HL-60/S4 treated with retinoic acid at 250 ng/mL for 4 days and 3 days (cell line): Measurements from ENCODE around the gene GAS2L2.

Source experiments
- in situ Hi-C: fragments of 300-500 bp; cut with MboI; formaldehyde crosslinking; loops from 2 replicates; pipeline ENCODE4 v1.7.0; 2022; ENCODE audit warnings: low sequenced_read_pairs

The GAS2L2 gene

DNA sequence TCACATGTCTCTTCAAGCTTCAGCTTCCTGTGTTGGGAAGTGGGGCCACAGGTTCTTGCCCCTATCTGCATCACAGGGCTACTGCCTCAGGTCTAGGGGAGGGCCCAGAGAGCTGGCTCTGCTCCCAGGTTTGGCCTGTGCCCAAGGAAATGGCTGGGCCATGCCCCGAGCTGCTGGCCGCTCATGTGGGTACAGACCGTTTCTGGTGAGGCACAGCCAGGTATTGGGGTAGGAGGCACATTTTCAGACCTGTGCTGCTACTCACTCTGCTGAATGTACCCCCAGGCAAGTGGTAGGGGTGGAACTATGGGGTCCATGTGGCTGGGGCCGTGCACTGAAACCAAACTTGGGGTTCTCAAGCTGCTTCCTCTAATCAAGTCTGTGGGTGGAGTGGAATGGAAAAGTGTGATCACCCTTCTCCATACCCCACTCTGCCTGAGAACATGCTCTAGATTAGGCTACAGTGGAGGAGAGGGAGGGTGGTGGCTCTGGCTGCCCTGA is 4.6 kb downstream of the GAS2L2 start:
- in situ Hi-C loops: loop anchor here (25.0 kb wide), 2 partner anchors 136 to 436 kb away; no protein-coding TSS in a partner anchor

DNA sequence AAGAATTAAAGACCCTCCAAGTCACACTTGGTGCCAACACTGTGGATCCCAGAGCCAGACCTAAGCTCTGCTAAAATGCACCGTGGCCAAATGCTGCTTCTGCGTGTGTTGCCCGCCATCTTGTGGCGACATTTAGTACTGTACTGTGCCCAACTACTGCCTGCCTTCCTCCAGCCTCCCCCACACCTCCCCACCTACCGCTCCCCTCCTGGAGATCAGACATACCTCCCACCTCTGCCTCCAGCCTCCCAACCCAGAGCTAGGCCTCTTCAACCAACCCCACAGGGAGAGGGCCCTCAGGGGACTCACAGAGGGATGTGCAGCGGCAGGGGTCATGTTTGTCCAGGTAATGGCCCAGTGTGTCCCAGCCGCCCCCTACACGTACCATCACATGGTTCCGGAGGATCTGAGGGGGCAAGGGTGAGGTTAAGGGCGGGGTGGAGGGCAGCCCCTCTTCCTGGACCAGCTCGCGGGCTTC is 5.5 kb downstream of the GAS2L2 start:
- in situ Hi-C loops: loop anchor here (25.0 kb wide), 2 partner anchors 135 to 435 kb away; no protein-coding TSS in a partner anchor

DNA sequence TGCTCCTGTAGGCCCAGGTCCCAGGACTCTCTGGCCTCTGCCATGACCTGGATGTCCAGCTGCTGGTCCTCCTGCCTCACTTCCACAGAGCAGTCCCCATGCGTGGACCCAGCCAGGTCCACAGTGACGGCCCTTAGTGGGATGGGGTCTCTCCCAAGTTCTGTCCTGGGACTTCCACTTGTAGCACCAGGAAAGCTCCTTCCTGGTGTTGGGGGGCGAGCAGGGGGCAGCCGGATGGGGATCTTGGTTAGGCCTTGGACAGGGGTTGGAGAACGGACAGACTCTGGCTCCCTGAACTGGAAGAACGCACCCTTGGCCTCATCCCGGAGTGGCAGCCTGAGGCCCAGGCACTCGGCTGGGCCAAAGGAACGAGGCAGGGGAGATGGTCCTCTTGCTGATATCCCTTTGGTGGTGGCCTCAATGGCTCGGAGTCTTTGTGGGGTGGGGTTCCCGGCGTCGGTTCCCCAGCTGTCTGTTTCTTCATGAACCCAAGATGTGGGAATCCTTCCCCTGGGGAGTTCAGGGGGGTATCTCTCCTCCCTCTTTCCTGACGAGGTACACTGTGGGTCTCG is 7.2 kb downstream of the GAS2L2 start:
- in situ Hi-C loops: loop anchor here (25.0 kb wide), 2 partner anchors 134 to 434 kb away; no protein-coding TSS in a partner anchor

DNA sequence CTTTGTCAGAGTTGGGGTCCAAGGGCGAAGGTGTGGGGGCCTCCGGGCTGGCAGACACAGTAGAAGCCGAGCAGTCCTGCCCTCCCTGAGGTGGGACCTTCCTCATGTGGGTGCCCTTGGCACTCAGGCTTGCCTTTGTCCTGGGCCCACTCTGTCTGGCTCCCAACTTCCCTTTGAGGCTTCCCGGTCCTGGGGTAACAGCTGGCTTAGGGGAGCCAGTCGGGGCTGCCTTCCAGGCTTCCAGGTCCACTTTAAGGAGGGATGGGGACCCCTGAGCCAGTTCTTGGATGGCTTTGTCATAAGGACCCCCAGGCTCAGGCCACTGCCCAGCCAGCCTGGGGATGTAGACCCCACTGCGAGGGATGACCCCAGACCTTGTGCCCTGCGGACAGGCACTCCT is 7.8 kb downstream of the GAS2L2 start:
- in situ Hi-C loops: loop anchor here (25.0 kb wide), 2 partner anchors 133 to 433 kb away; no protein-coding TSS in a partner anchor

DNA sequence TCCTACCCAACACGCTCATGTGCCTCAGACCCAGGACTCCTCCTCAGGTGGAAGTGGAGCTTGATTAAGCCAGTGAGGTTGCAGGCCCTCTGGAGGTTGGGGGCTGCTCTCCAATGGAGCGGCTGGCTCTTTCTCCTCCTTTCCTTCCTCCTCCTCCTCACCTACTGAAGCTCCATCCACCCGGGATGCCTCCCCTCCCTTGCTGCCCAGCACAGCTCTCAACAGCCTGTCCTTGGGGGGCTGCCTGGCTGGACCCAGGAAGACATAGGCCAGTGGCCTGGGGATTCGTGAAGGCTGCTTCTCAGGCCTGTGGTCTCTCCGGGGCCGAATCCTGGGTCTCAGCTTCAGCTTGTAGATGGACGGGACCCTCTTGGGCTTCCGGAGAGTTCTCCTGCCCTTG is 8.2 kb downstream of the GAS2L2 start:
- in situ Hi-C loops: loop anchor here (25.0 kb wide), 2 partner anchors 133 to 433 kb away; no protein-coding TSS in a partner anchor

DNA sequence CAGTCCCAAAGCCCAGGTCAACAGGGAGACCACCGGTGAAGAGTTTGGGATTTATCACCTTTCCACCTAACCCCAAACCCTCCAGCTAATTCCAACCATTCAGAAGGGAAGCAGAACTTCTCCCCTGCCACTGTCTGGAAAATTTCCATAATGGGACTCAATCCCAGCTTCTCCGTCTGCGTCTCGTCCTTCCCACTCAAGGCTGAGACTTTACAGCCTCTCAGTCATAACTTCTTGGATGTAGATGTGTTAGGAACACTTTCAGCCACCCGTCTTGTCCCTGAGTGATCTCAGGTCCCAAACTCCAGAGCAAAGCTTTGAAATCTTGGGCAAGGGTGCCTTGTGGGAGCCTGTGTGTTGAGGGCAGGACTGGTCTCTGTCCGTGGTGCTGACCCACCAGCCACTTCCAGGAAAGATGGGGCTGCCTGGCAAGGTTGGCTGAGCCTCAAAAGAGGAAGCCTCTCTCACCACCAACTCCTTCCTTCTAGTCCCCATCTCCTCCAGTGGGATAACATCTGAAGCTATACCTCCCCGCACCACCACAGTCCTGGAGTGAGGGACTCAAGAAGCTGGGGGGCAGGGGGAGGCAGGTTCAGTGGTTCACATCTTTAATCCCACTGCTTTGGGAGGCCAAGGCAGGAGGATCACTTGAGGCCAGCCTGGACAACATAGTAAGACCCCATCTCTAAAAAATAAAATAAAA is 9.3 kb downstream of the GAS2L2 start:
- in situ Hi-C loops: loop anchor here (25.0 kb wide), 2 partner anchors 131 to 431 kb away; no protein-coding TSS in a partner anchor

DNA sequence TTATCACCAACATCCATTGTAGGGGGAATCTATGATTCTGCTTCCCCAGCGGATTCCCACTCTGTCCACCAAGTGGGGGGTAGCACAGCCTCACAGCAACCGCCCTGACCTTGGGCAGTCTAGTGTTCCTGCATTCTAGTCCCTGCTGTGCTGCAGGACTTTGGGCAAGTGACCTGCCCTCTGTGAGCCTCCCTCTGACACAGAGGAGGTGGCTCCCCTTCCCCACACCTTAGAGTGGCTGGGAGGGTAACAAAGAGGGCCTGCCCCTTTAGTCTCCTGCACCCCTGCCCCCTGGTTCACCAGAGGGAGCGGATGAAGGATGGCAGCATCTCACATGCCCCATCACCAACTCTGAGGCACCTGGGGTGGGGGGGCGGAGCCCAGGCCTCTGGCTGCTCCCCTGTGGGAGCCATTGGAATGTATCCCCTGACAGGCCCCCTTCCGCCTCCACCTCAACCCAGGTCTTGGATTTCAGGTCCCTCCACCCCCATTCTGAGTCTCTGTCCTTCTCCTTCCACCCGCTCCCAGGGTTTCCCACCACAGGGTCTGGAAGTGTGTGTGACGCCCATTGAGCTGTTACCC is 10.1 kb downstream of the GAS2L2 start:
- in situ Hi-C loops: loop anchor here (25.0 kb wide), 2 partner anchors 131 to 431 kb away; no protein-coding TSS in a partner anchor

DNA sequence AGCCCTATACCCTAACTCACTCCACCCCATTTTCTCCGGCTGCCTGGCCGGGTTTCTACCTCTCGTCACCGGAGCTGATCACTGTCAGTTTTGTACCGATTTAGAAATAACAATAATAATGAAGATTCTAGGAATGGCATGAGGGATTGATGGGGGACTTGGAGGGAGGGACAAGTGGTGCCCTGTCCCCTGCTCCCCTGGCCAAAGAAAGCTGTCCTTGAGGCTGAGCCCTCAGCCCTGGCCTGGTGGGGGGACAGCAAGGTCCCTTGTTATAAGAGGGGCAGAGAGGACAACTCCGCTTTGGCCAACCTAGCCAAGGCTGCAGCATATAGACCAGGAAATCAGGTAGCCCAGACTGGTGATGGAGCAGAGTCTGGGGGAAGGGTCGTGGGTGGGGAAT is 10.5 kb downstream of the GAS2L2 start:
- in situ Hi-C loops: loop anchor here (25.0 kb wide), 2 partner anchors 130 to 430 kb away; no protein-coding TSS in a partner anchor

DNA sequence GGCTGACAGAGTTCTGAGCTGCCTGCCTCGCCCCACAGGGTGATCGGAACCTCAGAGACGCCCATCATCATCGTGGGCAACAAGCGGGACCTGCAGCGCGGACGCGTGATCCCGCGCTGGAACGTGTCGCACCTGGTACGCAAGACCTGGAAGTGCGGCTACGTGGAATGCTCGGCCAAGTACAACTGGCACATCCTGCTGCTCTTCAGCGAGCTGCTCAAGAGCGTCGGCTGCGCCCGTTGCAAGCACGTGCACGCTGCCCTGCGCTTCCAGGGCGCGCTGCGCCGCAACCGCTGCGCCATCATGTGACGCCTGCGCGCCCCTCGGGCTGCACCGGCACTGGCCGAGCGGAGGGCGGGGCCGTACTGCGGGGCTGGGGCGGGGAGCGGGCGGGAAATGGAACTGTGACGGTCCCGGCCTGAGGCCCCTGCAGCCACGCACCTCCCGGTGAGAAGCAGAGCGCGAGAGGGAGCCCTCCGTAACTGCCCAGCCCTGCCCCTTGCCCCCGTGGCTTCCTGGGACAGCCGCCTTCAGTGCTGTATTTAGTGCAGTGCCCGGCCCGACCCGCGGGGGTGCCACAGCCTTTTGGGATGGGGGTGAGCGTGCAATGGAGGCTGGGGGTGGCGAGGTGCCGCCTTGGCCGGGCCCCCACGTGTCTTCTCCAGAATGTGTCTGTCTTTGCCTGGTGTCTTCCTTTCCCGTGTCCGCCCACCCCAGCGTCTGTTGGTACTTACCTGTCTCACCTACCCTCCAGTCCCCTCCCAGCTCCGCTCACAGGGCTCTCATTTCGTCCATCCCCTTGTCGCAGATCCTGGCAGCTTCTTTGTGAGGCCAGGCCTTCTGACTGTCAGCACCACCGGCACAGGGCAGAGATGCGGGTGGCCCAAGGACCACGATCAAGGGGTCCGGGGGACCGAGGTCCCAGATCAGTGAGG is 11.8 kb downstream of the GAS2L2 start:
- in situ Hi-C loops: loop anchor here (25.0 kb wide), 2 partner anchors 129 to 429 kb away; no protein-coding TSS in a partner anchor

DNA sequence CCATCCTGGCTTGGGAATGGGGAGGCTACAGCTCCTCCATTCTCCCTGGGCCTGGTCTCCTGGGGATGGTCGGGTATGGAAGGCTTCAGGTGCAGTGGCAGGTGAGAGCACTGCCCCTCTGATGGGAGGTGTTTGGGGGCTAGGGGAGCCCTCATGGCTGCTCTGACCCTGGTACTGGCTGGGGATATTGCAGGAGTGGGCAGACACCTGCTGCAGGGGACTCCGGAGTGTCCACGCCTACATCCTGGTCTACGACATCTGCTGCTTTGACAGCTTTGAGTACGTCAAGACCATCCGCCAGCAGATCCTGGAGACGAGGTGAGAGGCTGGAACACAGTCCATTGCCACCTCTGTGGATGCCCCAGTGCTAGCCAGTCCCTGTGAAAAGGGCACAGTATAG is 12.8 kb downstream of the GAS2L2 start:
- in situ Hi-C loops: loop anchor here (25.0 kb wide), 2 partner anchors 128 to 428 kb away; no protein-coding TSS in a partner anchor

DNA sequence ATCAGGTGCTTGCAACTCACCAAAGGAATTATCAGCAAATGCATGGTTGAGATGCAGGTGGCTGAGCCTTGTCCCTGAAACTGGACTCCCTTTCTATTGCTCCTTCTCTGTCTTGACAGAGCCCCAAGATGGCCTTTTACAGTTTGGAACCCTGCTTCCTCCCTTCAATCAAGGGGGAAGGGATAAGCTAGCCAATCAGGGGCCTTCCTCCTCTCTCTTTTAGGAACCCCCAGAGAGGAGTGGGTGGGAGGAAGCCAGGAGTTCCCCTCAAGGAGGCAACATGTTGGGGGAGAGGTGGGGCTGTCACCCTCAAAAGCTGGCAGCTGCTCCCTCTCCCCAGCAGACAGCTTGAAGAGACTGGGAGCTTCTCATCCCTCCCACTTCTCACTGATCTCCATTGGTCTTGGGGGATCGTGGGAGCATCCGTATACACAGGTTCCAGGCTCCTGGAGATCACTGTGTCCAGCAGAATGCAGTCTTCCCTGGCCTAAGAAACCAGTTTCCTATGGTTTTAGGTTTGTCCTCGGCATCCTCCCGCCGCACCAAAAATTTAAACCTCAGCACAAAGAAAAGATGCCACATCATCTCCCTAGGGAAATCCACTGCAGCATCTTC is 14.4 kb downstream of the GAS2L2 start:
- in situ Hi-C loops: loop anchor here (25.0 kb wide), 2 partner anchors 126 to 426 kb away; no protein-coding TSS in a partner anchor

DNA sequence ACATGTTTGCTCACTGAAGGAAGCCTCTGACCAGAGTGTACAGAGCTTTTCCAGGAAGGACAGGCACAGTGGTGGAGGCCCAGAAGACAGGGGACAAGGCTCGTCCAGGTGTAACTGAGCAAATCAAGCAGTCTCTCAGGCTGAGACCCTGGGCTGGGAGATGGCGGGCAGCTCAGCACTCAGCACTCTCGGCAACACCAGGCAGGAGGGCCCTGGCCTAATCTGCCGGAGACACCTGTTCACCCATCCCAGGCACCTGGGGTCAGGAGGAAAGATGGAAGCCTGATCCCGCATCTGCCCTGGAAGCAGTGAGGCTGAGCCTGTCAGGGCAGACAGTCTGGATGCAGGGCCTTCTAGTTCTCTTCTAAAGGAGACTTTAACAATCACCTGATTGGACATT is 16.8 kb downstream of the GAS2L2 start:
- in situ Hi-C loops: loop anchor here (25.0 kb wide), 2 partner anchors 124 to 424 kb away; no protein-coding TSS in a partner anchor

DNA sequence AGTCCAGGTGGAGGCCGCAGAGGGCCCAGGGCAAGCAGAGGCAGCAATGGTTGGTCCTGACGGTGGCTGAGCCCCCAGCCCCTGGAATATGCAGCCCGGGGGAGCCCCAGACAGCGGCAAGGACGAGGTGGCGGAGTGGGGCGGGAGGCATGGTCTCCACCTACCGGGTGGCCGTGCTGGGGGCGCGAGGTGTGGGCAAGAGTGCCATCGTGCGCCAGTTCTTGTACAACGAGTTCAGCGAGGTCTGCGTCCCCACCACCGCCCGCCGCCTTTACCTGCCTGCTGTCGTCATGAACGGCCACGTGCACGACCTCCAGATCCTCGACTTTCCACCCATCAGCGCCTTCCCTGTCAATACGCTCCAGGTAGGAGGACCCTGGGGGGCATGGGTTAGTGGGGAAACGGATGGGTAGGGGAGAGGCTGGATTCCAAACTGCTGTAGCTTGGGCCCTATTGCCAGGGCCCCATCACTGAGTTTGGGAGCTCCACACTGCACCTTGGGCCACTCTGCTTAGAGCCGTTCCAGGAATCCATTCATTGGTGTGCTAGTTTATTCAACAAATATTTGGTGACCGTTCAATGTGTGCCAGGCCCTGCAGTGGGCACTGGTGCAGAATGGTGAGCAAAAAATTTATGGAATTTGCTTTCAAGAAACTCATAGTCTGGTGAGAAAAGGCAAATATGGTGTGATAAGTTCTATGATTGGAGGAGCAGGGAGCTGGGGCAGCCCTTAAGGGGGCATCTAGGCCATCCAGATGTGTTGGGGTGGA is 17.8 kb downstream of the GAS2L2 start:
- in situ Hi-C loops: loop anchor here (25.0 kb wide), 2 partner anchors 123 to 423 kb away; no protein-coding TSS in a partner anchor

DNA sequence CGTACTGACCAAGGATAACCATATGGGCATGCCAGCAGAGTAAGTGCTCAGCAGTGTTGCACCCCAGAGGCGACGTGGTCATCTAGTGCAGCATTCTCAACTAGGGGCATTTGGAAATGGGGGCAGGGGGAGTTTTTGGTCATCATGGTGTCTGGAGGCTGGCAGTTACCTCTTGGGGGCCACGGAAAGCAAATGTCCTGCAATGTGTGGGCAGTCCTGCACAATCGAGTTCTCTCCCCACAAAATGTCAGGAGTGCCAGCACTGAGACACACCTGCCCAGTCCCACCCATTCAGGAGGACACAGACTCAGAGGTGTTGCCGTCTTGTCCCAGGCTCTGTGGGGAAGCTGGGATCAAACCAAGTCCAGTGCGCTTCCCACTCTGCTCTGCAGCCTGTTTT is 18.6 kb downstream of the GAS2L2 start:
- in situ Hi-C loops: loop anchor here (25.0 kb wide), 2 partner anchors 122 to 422 kb away; no protein-coding TSS in a partner anchor

DNA sequence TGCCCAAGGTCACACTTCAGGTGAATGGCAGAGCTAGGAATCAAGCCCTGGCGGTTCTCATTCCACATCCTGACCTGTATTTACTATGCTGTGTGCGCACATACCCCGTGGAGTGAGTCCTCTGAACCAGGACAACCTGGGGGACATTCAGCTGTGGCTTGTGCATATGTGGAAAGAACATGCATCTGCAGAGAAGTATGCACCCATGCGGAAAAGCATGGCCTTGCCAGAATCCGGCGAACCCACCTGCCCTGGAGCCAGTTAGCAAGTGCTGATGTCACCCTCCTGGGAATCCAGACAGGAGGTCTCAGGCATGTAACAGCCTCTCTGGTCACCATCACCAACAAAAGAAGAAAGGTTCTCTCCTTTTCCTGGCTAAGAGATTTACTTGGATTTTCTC is 19.7 kb downstream of the GAS2L2 start:
- in situ Hi-C loops: loop anchor here (25.0 kb wide), 2 partner anchors 121 to 421 kb away; no protein-coding TSS in a partner anchor

DNA sequence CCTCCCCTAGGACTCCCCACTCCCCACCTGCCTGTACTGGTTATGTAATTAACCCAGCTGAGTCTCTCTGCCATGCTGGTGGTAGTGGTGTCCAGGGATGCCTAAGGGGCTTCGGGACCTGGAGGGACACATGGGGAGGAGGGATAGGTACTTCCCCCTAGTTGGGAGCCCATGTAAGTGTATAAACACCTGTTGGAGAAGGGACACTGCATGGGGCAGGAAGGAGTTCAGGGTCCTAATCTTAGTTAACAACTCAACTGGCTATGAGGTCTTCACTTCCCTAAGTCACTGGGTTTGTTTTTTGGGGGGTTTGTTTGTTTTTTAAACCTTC is 20.3 kb downstream of the GAS2L2 start:
- in situ Hi-C loops: loop anchor here (25.0 kb wide), 2 partner anchors 120 to 420 kb away; no protein-coding TSS in a partner anchor

DNA sequence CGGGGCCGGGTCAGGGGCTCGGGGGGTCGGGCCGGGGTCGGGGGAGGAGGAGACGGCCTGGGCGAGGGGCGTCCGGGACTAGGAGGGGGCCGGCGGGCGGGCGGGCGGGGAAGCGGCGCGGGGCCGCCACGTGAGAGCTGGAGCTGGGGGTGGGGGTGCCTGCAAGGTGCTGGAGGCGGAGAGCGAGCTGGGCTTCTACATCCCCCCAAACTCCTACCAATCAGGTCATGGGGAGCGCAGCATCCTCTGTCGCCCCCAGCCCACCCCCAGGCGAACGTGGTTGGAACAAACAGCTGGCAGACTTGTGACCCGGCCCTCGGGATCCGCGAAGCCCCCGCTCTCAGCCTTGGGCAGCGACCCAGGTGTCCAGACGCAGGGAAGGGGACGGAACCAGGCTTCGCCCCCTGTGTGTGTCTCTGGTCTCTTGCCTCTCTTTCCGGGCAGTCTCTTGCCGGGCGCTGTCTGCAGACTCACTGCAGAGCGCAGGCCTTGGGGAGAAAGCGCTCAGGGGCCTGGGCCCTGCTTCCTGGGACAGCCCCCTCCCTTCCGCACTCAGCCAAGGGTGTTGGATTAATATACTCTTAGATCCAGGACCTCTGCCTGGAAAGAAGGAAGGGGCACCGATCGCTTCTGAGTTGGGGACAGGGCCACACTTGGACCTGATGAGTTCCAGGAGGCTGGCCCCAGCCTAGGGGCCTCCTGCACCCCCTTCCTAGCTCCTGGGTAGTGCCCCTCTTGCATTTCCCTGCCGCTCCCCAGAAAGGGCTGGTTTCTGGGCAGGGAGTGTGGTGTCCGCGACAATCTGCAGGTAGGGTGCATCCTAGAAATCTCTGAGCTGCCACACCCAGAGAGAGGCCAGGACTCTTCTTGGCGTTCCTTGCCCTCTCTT is 20.9 kb downstream of the GAS2L2 start:
- in situ Hi-C loops: loop anchor here (25.0 kb wide), 2 partner anchors 120 to 420 kb away; no protein-coding TSS in a partner anchor
